Posterior vena cava (tissue), 2 donors: Measurements from ENCODE around the gene PCED1B. TPM values are rescaled to one million over a fixed set of nuclear protein-coding genes. Genes with fewer than 3 reads are reported as not detected.
A peak's percentile ranks its signal among the peaks of the same experiment; 100 is the strongest.

Experiments
- DNase-seq: peaks from one replicate; pipeline ENCODE4 v3.0.0-alpha.2; 2020; ENCODE audit warnings: low spot score
- intact Hi-C, 2 donors: fragments of 100-400 bp; cut with DNase I; formaldehyde crosslinking; loops; one replicate each; pipeline versions ENCODE4 v1.14.1 to v1.14.2; 2022 to 2023
- total RNA-seq, 2 donors: library from RNA; stranded (reverse); fragmentation: NEBNext Ultra II Directional; extraction: Animal tissue kit (Norgen Biotek cat#: 25700); gene quantifications; one replicate each; pipeline ENCODE4 v1.2.1, GENCODE V29; 2021
- donor health status: DM: yes; HTN: yes; CAD: no.
- donor health status: DM: yes; HTN: yes; CAD: no.

Gene PCED1B
- total RNA-seq, 2 donors from 2014 or later: 5.7 to 7.2 TPM

DNA sequence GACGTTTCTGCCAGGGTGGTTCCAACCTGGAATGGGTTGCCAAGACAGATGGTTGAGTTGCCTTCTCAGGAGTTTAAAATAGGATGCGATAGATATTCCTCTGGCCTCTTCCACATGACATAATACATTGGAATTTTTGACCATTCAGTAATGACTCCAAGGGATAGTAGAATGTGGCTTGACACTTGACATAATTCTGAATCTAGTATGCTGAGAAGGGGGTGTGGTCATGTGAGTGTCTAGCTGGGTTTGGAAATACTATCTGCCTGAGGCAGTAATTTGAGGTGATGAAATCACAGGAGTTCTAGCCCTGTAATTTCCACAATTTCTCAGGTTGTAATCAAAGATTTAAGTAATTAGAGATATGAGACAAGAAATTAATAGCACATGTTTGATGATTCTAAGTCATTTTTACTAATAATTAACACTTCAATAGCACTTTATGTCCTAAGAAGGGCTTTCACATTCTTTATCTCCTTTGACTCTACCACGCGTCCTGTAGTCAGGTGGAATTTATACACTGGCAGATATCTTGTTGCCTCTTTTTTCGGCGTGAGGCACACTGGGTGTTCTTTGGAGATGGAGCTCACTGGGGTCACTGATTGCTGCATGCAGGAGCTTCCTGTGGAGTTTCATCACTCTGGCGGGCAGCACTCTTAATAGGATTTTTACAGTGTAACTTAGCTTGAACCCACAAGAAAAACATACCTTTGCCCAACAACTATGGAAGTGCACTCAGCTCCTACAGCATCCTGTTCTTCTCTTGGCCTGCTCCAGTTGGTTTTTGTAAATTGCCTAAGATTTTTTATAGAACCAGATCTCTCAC lies 3.6 kb downstream of the PCED1B start:
- DNase-seq: no peak
- intact Hi-C loops: no loop called here

DNA sequence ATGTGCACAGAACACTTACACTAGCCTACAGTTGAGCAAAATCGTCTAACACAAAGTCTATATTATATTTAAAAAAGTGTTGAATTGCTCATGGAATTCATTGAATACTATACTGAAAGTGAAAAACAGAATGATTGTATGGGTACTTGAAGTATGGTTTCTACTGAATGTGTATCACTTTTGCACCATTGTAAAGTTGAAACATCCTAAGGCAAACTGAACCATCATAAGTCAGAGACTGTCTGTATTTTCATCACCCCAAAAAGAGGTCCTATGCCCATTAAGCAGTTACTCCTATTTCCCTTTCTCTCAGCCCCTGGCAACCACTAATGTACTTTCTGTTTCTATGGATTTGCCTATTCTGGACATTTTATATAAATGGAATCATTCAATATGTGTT lies 4.8 kb downstream of the PCED1B start:
- intact Hi-C loops: no loop called here

DNA sequence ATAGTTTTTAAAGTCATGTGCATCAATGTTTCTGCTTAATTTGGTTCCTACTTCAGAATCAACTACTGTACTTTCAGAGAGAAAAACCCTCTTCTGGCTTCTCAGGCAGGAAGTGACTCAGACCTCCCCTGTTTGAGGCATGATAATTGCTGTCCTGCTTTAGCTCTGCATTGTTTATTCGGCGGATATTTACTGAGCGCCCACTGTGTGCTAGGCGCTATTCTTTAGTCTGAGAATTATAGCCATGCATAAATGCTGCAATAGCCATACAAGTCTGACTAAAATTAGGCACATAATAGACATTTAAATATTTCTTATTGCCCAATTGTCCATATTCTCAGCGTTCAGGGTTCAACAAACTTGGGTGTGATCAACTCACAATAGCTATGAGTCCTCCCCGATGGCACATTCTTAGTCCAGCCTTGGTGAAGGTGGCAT lies 6.4 kb downstream of the PCED1B start:
- intact Hi-C loops: no loop called here

More for the DNA sequence above, 4.8 kb downstream of the PCED1B start:
- no peak for DNase-seq

DNA sequence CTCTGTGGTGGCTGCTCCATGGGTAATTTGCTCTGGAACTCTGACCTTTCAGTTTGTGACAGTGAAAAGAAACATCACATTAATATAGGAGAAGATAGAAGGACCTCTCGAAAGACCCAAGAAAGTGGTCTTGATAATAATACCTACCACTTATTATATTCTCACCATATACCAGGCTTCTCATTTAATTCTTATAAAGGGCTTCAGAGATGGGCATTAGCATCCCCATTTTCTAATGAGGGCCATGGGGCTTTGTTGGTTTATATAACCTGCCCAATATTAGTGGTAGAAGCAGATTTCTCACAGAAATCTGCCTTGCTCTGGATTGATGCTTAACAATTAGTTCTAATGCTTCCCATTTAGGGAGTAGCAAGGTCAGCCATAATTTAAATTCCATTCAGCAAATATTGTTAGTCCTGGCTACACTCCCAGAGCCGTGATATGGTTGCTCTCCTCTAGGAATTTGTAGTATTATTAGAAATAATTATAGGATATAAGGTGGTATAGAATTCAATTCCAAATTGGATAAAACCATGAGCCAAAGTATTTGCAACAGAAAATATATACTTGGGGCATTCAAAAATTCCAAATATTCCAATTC lies 7.8 kb downstream of the PCED1B start:
- intact Hi-C loops: no loop called here
- DNase-seq: no peak

More for the DNA sequence above, 6.4 kb downstream of the PCED1B start:
- no peak for DNase-seq

DNA sequence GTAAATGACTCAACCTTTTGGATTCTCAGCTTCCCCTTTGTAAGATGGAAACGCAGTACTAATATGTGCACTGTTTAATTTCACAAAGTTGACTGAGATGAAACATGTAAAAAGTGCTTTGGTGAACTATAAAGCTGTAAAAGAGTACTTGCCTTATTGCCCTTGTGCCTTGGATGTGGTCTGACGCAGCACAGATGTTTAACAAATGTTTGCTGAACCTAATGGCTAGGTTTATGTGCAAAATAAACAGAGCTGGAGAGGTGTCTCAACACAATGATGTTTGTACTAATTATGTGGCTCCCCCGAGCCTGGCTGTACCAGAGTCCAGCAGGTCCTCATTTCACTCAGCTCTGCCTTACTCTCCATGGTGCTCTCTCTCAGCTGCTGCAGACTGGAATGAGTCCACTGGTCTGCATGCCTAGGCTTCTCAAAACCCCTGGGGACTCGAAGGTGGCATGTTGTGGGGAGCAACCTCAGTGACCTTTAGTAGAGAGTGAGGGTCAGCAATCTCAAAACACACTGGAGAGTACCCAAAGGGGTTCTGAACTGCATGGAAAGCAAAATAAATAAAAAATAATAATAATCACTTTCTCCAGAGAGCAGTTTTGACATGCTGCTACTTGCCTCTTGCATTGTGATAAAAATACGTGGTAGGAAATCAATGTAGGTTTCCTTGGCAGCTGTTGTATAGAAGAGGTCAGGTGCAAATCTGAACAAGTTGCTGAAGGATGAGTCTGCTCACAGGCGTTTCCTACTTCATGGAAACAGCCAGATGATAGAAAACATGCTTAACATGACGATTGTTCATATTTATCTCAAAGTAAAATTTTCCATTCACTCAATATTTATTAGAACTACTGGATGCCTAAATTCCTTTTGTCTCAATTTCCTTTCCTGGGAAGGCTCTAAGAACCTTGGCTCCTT lies 8.9 kb downstream of the PCED1B start:
- DNase-seq: no peak
- intact Hi-C loops: no loop called here

DNA sequence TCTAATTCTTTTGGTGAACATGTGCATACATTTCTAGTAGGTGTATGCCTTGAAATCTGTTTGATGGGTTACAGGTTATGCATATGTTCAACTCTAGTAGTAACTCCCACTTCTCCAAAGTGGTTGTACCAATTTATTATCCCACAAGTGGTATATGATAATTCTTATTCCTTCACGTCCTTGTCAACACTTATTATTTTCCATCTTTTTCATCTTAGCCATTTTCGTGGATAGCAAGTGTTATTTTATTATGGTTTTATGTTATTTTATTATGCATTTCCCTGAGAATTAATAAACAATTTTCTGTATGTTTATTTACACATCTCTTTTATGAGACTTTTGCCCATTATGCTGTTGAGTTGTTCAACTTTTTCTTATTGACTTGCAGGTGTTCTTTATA lies 11.6 kb downstream of the PCED1B start:
- no peak for DNase-seq

DNA sequence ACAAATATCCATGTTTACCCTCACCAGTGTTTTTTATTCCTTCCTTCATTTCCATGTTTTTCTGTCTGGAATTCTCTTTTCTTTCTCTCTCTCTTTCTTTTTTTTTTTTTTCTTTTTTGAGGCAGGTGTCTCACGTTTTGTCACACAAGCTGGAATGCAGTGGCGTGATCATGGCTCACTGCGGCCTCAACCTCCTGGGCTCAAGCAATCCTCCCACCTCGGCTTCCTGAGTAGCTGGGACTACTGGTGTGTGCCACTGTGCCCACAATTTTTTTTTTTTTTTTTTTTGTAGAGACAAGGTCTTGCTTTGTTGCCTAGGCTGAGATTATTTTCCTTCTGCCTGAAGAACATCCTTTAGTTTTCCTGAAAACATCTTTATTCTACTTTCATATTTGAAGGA lies 15.4 kb downstream of the PCED1B start:
- no peak for DNase-seq
- intact Hi-C loops: no loop called here

More for the DNA sequence above, 11.6 kb downstream of the PCED1B start:
- intact Hi-C loops: no loop called here

DNA sequence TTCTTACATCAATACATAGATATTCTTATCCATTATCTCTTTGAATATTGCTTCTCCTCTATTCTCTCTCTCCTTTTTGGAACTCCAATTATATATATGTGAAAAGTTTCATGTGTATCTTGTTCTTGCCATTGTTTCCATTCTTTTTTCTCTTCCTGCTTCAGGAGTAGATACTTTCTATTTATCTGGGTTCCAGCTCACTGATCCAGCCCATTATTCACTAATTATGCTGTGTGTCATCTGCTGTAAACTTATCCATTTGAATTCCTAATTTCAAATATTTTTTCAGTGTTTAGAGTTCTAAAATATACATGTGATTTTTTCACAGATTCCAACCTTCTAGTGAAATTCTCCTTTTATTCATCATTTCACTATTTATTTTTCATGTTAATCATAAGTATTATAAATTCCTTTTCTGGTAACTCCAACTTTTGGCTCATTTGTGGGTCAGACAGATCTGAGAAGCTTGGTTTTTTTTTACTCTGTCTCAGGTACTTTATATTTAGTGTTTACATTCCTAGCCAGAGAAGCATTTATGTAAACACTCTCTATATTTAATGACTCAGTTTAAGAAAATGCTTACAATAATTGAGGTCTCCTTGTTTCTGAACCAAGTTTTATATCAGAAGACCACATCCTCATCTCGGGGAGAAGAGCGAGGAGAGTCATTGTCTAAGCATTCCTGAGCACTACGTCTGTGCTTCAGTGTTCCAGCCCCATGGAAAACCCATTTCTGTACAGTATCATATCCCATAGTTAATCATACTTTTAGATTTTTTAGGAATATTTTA lies 16.2 kb downstream of the PCED1B start:
- DNase-seq: no peak
- intact Hi-C loops: no loop called here

DNA sequence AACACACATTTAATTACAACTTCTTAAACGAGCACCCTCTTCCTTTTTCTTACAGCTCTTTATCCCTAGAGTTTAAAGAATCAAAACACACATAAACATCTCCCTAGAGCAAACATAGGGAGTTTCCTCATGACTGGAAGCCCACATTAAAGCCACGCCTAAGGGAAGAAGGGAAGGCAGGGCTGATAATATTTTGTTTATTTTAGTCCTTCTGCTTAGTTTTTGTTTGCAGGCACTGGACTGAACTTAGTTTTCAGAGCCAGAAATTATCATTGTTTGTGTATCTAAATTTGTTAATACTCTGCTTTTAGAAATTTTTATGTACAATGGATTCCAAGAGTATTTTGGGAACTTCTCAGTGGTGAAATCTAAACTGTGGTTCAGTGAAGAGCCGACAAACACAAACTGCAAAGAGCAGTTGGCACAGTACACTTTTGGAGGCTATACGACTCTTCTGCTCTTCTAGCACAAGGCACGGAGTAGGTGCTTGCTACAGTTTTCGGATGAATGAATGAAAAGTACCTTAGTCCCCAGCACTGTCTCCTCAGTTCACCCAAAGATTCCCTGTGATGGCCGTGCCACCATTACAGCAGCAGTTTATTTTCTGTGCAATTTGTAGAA lies 18.0 kb downstream of the PCED1B start:
- intact Hi-C loops: no loop called here
- no peak for DNase-seq

DNA sequence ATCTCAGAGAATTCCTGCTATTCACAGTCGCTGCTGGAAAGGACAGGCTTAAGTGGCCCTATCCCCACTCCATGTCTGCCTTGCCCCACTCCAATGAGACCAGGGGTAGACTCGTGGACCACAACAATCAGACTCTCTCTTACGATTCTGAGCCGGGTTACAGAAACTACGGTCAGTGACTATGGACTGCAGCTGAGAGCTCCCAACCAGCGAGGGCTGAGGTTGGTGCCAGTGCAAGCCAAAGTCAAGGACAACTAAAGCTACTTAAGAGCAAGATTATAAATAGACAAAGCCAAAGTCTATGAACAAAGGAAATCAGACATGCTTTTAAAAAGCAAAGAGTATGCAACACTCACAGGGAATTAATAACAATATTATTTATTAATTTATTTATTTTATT lies 18.7 kb downstream of the PCED1B start:
- no peak for DNase-seq
- intact Hi-C loops: no loop called here

DNA sequence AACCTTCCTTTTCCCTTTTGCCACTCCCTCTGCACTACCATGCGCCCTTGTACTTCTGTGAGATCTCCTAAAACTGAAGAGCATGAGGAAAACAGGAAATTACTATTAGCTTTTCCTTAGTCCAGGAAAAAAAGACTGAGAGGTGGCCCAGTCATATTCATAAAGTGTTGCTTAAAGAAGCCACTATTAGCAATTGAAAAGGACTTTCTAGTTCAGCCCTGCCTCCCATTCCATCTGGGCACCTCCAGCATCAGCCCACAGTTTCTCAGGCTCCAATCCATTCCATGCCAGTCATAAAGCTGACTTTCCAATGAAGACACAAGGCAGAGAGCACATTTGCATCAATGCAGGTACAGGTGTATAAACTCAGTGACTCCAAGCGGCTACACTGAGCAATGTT lies 20.2 kb downstream of the PCED1B start:
- DNase-seq: no peak
- intact Hi-C loops: no loop called here

DNA sequence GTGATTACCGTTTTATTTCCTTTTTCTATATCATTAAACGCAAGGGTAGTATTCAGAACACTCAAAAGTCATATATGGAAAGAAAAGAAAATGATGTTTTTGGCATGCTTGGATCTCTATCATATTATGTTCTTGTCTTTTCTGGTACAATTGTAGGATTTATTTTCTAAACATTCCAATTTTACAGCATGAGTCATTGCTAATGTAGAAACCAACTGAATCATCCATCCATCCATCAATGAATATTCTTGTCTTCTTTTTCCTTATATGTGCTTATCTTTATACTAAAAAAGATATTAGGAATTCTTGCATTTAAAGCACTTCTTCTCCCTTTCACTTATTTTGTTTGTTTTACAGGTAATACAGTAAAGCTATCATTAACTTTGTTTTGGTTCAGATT lies 20.7 kb downstream of the PCED1B start:
- no peak for DNase-seq
- intact Hi-C loops: no loop called here

DNA sequence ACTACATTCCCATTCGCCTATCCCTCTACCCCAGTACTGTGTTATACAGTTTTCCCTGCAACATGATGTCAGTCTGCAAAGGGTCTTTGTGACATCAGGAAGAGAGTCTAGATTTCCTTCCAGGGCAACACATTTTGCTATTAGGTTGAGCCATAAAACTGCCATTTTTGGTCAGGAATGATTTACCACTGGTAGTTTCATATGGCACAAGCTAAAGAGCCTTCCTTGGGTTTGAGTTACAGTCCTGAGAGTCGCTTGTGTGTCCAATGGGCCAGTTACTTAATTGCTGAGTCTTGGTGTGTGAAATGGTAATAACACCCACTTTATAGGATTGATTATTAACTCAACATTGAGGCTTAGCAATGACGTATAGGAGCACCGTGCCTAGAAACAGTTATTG lies 23.0 kb downstream of the PCED1B start:
- intact Hi-C loops: no loop called here
- no peak for DNase-seq

DNA sequence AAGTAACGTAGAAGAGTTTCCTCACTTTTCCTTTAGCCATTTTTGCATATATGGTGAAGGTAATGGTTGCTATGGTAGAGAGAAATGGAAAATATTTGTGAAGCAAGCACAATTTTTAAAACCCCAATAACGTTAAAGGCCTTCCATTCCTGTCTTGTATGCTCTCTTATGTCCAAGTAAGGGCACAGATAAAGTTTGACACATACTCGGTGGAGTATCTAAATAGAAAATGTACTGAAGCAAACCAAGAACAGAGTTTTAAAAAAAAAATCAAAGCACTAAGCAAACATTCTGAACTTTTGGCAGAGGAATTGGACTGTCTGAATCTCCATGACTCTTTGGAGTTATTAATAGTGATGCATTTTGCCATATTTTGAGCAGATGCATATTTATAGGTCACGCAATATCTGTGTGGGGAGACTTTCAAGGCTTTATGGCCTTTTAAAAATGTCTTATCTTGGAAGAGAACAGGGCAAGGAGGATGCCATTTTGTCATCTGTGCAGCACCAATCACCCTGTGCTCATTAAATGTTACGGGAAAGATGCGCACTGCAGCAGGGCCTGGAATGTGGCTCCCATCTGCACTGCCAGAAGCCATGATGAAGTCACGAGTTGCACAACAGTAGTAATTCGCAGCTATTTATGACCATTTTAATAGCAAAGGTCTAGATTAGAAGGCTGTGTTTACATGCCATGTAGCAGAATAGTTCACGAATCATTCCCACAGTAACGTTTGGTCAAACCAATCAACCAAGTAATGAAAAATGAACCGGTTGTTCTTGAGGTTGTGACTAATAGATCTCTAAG lies 23.6 kb downstream of the PCED1B start:
- DNase-seq: peak; percentile 88
- intact Hi-C loops: no loop called here

DNA sequence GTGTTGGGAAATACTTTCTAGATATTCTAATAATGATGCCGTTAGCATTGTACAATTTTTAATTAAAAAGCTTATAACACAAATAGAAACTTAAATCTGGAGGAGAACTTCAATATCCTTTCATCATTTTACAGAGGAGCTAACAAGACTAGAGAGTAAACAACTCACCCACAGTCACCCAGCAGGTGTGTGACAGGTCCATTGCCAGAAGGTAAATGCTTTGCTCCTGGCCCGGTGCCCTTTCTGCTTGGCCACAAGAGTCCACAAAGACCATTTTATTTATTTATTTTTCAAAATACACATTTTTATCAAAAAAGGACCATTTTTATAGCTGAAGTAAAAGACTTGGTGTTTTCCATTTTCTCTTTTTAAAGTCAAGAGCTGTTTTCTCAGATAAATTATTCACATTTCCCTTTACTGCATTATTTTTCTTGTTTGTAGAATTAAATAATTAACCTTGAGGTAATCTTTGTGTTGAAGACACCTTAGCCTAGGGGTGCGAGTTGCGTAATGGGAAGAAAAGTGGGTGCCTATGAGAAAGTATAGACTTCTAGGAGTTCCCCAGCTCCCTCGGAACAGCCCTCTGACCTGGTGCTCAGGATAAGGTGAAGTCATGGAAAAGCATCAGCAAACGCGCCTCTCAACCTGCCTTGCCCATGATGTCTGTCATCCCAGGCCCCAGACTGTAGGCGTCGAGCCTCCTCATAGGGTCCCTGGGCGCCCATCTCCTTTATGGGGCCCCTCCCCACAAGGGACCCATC lies 26.7 kb downstream of the PCED1B start:
- DNase-seq: no peak
- intact Hi-C loops: no loop called here

DNA sequence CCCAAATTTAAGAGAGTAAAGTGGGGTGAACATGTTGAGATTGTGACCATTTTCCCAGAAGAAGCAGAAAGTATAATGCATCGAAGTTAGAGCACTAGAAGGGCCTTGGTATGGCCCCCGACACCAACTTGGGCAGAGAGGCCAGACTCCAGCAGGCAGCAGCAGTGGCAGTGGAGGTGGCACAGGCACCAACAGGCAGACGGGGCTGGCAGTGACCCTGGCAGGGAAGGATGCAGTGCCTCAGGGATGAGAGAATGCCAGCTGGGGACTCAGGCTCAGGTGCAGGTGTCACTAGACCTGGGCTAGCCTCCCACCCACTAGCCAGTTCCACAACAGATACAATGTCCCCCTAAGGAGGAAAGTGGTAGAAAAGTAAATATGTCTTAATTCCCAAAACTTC lies 28.0 kb downstream of the PCED1B start:
- DNase-seq: no peak
- intact Hi-C loops: no loop called here

DNA sequence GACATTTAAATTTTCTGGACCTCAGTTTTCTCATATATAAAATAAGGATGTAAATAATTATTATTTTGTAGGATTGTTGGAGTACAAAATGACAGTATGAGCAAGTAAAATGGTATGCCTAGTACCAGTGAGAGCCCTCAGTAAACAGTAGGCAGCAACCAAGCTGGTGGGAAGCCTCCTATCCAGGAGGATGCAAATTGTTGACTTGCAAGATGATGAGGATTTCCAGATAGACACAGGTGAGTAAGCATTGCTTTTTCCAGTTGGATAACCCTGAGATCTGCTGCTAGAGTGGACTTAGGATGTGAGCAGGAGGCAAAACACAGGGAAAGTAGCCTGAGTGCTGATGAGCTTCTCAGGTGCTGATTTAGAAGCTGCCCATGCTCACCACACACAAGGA lies 28.5 kb downstream of the PCED1B start:
- no peak for DNase-seq

More for the DNA sequence above, 28.5 kb downstream of the PCED1B start:
- intact Hi-C loops: no loop called here
